ENCODE measurements around the gene NOXA1. TPM values are rescaled to one million over a fixed set of nuclear protein-coding genes. Genes with fewer than 3 reads are reported as not detected.
"Not testable (repeated sequence)": the region's sequence is repeated elsewhere in the genome, so short reads cannot be mapped to it uniquely, and the experiment has no call there.

Gene NOXA1
- polyA plus RNA-seq, 6 donors from 2014 or later: 1.3 to 2.3 (median 1.6) TPM; not detected in 1

GRCh38 chr9:137383081-137383783 is 40.0 kb upstream of the NOXA1 start:
- Mint-ChIP-seq H3K27me3 (no peaks in the 10 kb centered on the region), H3K27ac (no peak overlapping the region), H3K4me3 (no peak overlapping the region), H3K4me1 (peaks cover 0 to 3% (median 2%) of the 10 kb centered on the region in 3 donors), H3K36me3 (no peaks in the 10 kb centered on the region), H3K9me3 (no peaks in the 10 kb centered on the region)
- ATAC-seq (ENCODE audit: low read depth in 2 of 2) (no peak), DNase-seq (no peak)

GRCh38 chr9:137383784-137384756 is 39.1 kb upstream of the NOXA1 start:
- Mint-ChIP-seq H3K4me1 (peaks cover 0 to 3% (median 2%) of the 10 kb centered on the region in 3 donors), H3K9me3 (no peaks in the 10 kb centered on the region), H3K27me3 (no peaks in the 10 kb centered on the region), H3K4me3 (no peak overlapping the region), H3K36me3 (no peaks in the 10 kb centered on the region), H3K27ac (peak overlapping the region in 1 of 6 donors; percentile 71)
- no peak for ATAC-seq (ENCODE audit: low read depth in 2 of 2)
- DNase-seq: no peak

GRCh38 chr9:137385061-137385655 is 38.0 kb upstream of the NOXA1 start:
- H3K4me1 Mint-ChIP-seq: peaks cover 0 to 7% (median 2%) of the 10 kb centered on the region in 3 donors
- DNase-seq (no peak), ATAC-seq (ENCODE audit: low read depth in 2 of 2) (no peak)
- peak overlapping the region in 1 of 6 donors; percentile 28 for H3K27ac Mint-ChIP-seq
- H3K27me3 Mint-ChIP-seq: no peaks in the 10 kb centered on the region
- no peaks in the 10 kb centered on the region for H3K36me3 Mint-ChIP-seq
- H3K9me3 Mint-ChIP-seq: no peaks in the 10 kb centered on the region
- no peak overlapping the region for H3K4me3 Mint-ChIP-seq

- not testable (repeated sequence) for H3K9me3 Mint-ChIP-seq; H3K4me3 Mint-ChIP-seq; H3K4me1 Mint-ChIP-seq; ATAC-seq (ENCODE audit: low read depth in 2 of 2); H3K36me3 Mint-ChIP-seq; H3K27me3 Mint-ChIP-seq; DNase-seq
- H3K27ac Mint-ChIP-seq: peak overlapping the region in 1 of 6 donors; percentile 33
These were observed 36.6 kb upstream of the NOXA1 start for GRCh38 chr9:137386507-137387113.

- Mint-ChIP-seq H3K27ac (peak overlapping the region in 1 of 6 donors; percentile 59), H3K27me3 (no peaks in the 10 kb centered on the region), H3K4me3 (no peak overlapping the region), H3K36me3 (no peaks in the 10 kb centered on the region), H3K9me3 (no peaks in the 10 kb centered on the region), H3K4me1 (peaks cover 5 to 7% (median 6%) of the 10 kb centered on the region in 3 donors)
- ATAC-seq (ENCODE audit: low read depth in 2 of 2) (peak in 1 of 2 donors; percentile 25), DNase-seq (no peak)
These were observed 35.9 kb upstream of the NOXA1 start for GRCh38 chr9:137387114-137387890.

- no peak for ATAC-seq (ENCODE audit: low read depth in 2 of 2)
- peak overlapping the region in 1 of 8 donors; percentile 42 for H3K4me3 Mint-ChIP-seq
- no peak overlapping the region for H3K27ac Mint-ChIP-seq
- no peaks in the 10 kb centered on the region for H3K9me3 Mint-ChIP-seq
- H3K27me3 Mint-ChIP-seq: no peaks in the 10 kb centered on the region
- no peak for DNase-seq
- H3K36me3 Mint-ChIP-seq: no peaks in the 10 kb centered on the region
- H3K4me1 Mint-ChIP-seq: peaks cover 5 to 7% (median 6%) of the 10 kb centered on the region in 3 donors
These were observed 35.2 kb upstream of the NOXA1 start for GRCh38 chr9:137387891-137388560.

- Mint-ChIP-seq H3K4me3 (no peak overlapping the region), H3K9me3 (no peaks in the 10 kb centered on the region), H3K27ac (peak overlapping the region in 1 of 6 donors; percentile 59), H3K36me3 (no peaks in the 10 kb centered on the region), H3K4me1 (peaks cover 5 to 7% (median 6%) of the 10 kb centered on the region in 3 donors), H3K27me3 (no peaks in the 10 kb centered on the region)
- DNase-seq: no peak
- ATAC-seq (ENCODE audit: low read depth in 2 of 2): no peak
These were observed 34.4 kb upstream of the NOXA1 start for GRCh38 chr9:137388589-137389427.

GRCh38 chr9:137389428-137389746 is 33.8 kb upstream of the NOXA1 start:
- H3K27ac Mint-ChIP-seq: no peak overlapping the region
- no peaks in the 10 kb centered on the region for H3K36me3 Mint-ChIP-seq
- no peaks in the 10 kb centered on the region for H3K27me3 Mint-ChIP-seq
- ATAC-seq (ENCODE audit: low read depth in 2 of 2): no peak
- H3K4me3 Mint-ChIP-seq: no peak overlapping the region
- no peaks in the 10 kb centered on the region for H3K9me3 Mint-ChIP-seq
- H3K4me1 Mint-ChIP-seq: peaks cover 5 to 6% (median 6%) of the 10 kb centered on the region in 3 donors
- DNase-seq: no peak

GRCh38 chr9:137390553-137391410 is 32.4 kb upstream of the NOXA1 start:
- ATAC-seq (ENCODE audit: low read depth in 2 of 2) (peak; percentile 34 to 51), DNase-seq (no peak)
- H3K27ac Mint-ChIP-seq: peak overlapping the region in 3 of 6 donors; percentile 43 to 67 (median 56)
- peaks cover 4 to 6% (median 5%) of the 10 kb centered on the region in 3 donors for H3K4me1 Mint-ChIP-seq
- H3K27me3 Mint-ChIP-seq: no peaks in the 10 kb centered on the region
- H3K4me3 Mint-ChIP-seq: no peak overlapping the region
- no peaks in the 10 kb centered on the region for H3K9me3 Mint-ChIP-seq
- H3K36me3 Mint-ChIP-seq: no peaks in the 10 kb centered on the region

- no peaks in the 10 kb centered on the region for H3K36me3 Mint-ChIP-seq
- H3K9me3 Mint-ChIP-seq: no peaks in the 10 kb centered on the region
- DNase-seq (no peak), ATAC-seq (ENCODE audit: low read depth in 2 of 2) (no peak)
- no peaks in the 10 kb centered on the region for H3K27me3 Mint-ChIP-seq
- H3K4me1 Mint-ChIP-seq: peaks cover 4 to 6% (median 5%) of the 10 kb centered on the region in 3 donors
- H3K4me3 Mint-ChIP-seq: no peak overlapping the region
- H3K27ac Mint-ChIP-seq: no peak overlapping the region
These were observed 31.8 kb upstream of the NOXA1 start for GRCh38 chr9:137391411-137391754.

Measured in naive B cell (primary cell).